Measurements from ENCODE around the gene ANGPTL4. TPM values are rescaled to one million over a fixed set of nuclear protein-coding genes. Genes with fewer than 3 reads are reported as not detected.
"Not testable (repeated sequence)": the region's sequence is repeated elsewhere in the genome, so short reads cannot be mapped to it uniquely, and the experiment has no call there.

ANGPTL4 gene
- polyA plus RNA-seq, 2 donors: 27.2 to 126 TPM

DNA sequence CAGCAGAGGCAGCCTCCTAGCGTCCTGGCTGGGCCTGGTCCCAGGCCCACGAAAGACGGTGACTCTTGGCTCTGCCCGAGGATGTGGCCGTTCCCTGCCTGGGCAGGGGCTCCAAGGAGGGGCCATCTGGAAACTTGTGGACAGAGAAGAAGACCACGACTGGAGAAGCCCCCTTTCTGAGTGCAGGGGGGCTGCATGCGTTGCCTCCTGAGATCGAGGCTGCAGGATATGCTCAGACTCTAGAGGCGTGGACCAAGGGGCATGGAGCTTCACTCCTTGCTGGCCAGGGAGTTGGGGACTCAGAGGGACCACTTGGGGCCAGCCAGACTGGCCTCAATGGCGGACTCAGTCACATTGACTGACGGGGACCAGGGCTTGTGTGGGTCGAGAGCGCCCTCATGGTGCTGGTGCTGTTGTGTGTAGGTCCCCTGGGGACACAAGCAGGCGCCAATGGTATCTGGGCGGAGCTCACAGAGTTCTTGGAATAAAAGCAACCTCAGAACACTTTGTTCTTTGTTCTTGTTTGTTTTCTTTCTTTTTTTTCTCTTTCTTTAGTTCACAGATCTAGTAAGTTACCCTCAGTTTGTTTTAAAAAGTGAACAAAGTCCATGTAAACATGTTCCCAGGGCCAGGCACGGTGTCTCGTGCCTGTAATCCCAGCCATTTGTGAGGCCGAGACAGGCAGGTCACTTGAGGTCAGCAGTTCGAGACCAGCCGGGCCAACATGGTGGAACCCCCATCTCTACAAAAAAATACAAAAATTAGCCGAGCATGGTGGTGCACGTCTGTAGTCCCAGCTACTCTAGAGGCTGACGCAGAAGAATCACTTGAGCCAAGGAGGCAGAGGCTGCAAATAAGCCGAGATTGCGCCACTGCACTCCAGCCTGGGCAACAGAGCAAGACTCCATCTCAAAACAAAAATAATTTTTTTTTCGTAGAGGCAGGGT is 10.2 kb downstream of the ANGPTL4 start:
- Histone ChIP-seq H3K4me1 (ENCODE audit: control insufficient read depth in 2 of 2, insufficient read depth in 2 of 2, low read length in 1 of 2) (no peaks in the 10 kb centered on the region), H3K27me3 (ENCODE audit: control insufficient read depth in 1 of 2, insufficient read depth in 2 of 2, low read length in 2 of 2) (no peaks in the 10 kb centered on the region), H3K9me3 (ENCODE audit: control insufficient read depth in 2 of 2, insufficient read depth in 1 of 2, low read depth in 1 of 2, low read length in 1 of 2) (no peaks in the 10 kb centered on the region), H3K27ac (ENCODE audit: low read depth in 2 of 2, low read length in 1 of 2) (no peak overlapping the region), H3K36me3 (ENCODE audit: control insufficient read depth in 2 of 2, insufficient read depth in 2 of 2, low read length in 1 of 2) (peaks cover 2 to 13% of the 10 kb centered on the region in 2 donors), H3K4me3 (ENCODE audit: low read depth in 1 of 2, low read length in 2 of 2) (no peak overlapping the region)
- WGBS, 2 donors: 75 to 83% methylated on average over 26 of the region's 26 CpGs

DNA sequence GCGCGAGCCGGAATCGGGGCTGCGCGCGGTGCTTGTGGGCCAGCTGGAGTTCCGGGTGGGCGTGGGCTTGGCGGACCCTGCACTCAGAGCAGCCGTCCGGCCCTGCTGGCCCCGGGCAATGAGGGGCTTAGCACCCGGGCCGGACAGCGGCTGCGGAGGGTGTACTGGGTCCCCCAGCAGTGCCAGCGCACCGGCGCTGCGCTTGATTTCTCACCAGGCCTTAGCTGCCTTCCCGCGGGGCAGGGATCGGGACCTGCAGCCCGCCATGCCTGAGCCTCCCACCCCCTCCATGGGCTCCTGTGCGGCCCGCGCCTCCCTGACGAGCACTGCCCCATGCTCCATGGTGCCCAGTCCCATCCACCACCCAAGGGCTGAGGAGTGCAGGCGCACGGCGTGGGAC is 11.8 kb downstream of the ANGPTL4 start:
- H3K4me3 ChIP-seq (ENCODE audit: low read depth in 1 of 2, low read length in 2 of 2); H3K27ac ChIP-seq (ENCODE audit: low read depth in 2 of 2, low read length in 1 of 2); H3K9me3 ChIP-seq (ENCODE audit: control insufficient read depth in 2 of 2, insufficient read depth in 1 of 2, low read depth in 1 of 2, low read length in 1 of 2); H3K4me1 ChIP-seq (ENCODE audit: control insufficient read depth in 2 of 2, insufficient read depth in 2 of 2, low read length in 1 of 2); H3K27me3 ChIP-seq (ENCODE audit: control insufficient read depth in 1 of 2, insufficient read depth in 2 of 2, low read length in 2 of 2): not testable (repeated sequence)
- H3K36me3 ChIP-seq (ENCODE audit: control insufficient read depth in 2 of 2, insufficient read depth in 2 of 2, low read length in 1 of 2): peaks cover 2 to 13% of the 10 kb centered on the region in 2 donors
- 97% methylated on average over 30 to 32 of the region's 32 CpGs for WGBS, 2 donors

DNA sequence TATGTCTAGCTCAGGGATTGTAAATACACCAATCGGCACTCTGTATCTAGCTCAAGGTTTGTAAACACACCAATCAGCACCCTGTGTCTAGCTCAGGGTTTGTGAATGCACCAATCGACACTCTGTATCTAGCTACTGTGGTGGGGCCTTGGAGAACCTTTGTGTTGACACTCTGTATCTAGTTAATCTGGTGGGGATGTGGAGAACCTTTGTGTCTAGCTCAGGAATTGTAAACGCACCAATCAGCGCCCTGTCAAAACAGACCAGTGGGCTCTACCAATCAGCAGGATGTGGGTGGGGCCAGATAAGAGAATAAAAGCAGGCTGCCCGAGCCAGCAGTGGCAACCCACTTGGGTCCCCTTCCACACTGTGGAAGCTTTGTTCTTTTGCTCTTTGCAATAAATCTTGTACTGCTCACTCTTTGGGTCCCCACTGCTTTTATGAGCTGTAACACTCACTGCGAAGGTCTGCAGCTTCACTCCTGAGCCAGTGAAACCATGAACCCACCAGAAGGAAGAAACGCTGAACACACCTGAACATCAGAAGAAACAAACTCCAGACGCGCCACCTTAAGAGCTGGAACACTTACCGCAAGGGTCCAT is 12.5 kb downstream of the ANGPTL4 start:
- H3K27ac ChIP-seq (ENCODE audit: low read depth in 2 of 2, low read length in 1 of 2); H3K4me1 ChIP-seq (ENCODE audit: control insufficient read depth in 2 of 2, insufficient read depth in 2 of 2, low read length in 1 of 2); H3K36me3 ChIP-seq (ENCODE audit: control insufficient read depth in 2 of 2, insufficient read depth in 2 of 2, low read length in 1 of 2); H3K27me3 ChIP-seq (ENCODE audit: control insufficient read depth in 1 of 2, insufficient read depth in 2 of 2, low read length in 2 of 2); H3K4me3 ChIP-seq (ENCODE audit: low read depth in 1 of 2, low read length in 2 of 2); H3K9me3 ChIP-seq (ENCODE audit: control insufficient read depth in 2 of 2, insufficient read depth in 1 of 2, low read depth in 1 of 2, low read length in 1 of 2): not testable (repeated sequence)
- 83 to 93% methylated on average over 9 to 10 of the region's 10 CpGs for WGBS, 2 donors

DNA sequence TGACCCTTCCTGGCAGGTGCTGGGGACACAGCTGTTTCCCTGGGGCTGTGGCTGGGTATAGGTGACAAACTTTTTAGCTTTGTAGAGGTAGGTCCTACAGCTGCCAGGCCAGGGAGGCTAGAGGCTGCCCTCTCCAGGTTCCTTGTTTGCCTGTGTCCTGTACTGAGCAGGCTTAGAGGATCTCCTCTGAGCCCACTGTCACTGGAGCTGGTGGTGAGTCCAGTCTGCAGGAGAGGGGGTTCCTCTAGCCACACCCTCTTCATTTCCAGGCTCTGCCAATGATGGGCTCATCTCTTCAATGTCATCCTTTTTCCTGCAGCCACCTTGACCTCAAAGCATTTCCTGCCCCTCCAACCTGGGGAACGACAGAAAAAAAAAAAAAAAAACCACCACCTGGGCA is 13.6 kb downstream of the ANGPTL4 start:
- WGBS, 2 donors: 59 to 62% methylated on average over 1 of the region's 1 CpG
- H3K27ac ChIP-seq (ENCODE audit: low read depth in 2 of 2, low read length in 1 of 2): no peak overlapping the region
- H3K4me1 ChIP-seq (ENCODE audit: control insufficient read depth in 2 of 2, insufficient read depth in 2 of 2, low read length in 1 of 2): no peaks in the 10 kb centered on the region
- no peak overlapping the region for H3K4me3 ChIP-seq (ENCODE audit: low read depth in 1 of 2, low read length in 2 of 2)
- no peaks in the 10 kb centered on the region for H3K9me3 ChIP-seq (ENCODE audit: control insufficient read depth in 2 of 2, insufficient read depth in 1 of 2, low read depth in 1 of 2, low read length in 1 of 2)
- no peaks in the 10 kb centered on the region for H3K27me3 ChIP-seq (ENCODE audit: control insufficient read depth in 1 of 2, insufficient read depth in 2 of 2, low read length in 2 of 2)
- H3K36me3 ChIP-seq (ENCODE audit: control insufficient read depth in 2 of 2, insufficient read depth in 2 of 2, low read length in 1 of 2): peaks cover 6 to 7% of the 10 kb centered on the region in 2 donors

DNA sequence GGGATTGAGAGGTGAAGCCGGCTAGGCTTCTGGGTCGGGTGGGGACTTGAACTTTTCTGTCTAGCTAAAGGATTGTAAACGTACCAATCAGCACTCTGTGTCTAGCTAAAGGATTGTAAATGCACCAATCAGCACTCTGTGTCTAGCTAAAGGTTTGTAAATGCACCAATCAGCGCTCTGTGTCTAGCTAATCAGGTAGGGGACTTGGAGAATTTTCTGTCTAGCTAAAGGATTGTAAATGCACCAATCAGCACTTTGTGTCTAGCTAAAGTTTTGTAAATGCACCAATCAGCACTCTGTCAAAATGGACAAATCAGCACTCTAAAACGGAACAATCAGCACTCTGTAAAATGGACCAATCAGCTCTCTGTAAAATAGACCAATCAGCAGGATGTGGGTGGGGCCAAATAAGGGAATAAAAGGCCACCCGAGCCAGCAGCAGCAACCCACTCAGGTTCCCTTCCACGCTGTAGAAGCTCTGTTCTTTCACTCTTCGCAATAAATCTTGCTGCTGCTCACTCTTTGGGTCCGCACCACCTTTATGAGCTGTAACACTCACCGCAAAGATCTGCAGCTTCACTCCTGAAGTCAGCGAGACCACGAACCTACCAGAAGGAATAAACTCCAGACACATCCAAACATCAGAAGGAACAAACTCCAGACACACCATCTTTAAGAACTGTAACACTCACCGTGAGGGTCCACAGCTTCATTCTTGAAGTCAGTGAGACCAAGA is 15.4 kb downstream of the ANGPTL4 start:
- H3K36me3 ChIP-seq (ENCODE audit: control insufficient read depth in 2 of 2, insufficient read depth in 2 of 2, low read length in 1 of 2); H3K27ac ChIP-seq (ENCODE audit: low read depth in 2 of 2, low read length in 1 of 2); H3K4me1 ChIP-seq (ENCODE audit: control insufficient read depth in 2 of 2, insufficient read depth in 2 of 2, low read length in 1 of 2); H3K27me3 ChIP-seq (ENCODE audit: control insufficient read depth in 1 of 2, insufficient read depth in 2 of 2, low read length in 2 of 2); H3K9me3 ChIP-seq (ENCODE audit: control insufficient read depth in 2 of 2, insufficient read depth in 1 of 2, low read depth in 1 of 2, low read length in 1 of 2); H3K4me3 ChIP-seq (ENCODE audit: low read depth in 1 of 2, low read length in 2 of 2): not testable (repeated sequence)
- 95 to 97% methylated on average over 13 of the region's 13 CpGs for WGBS, 2 donors

DNA sequence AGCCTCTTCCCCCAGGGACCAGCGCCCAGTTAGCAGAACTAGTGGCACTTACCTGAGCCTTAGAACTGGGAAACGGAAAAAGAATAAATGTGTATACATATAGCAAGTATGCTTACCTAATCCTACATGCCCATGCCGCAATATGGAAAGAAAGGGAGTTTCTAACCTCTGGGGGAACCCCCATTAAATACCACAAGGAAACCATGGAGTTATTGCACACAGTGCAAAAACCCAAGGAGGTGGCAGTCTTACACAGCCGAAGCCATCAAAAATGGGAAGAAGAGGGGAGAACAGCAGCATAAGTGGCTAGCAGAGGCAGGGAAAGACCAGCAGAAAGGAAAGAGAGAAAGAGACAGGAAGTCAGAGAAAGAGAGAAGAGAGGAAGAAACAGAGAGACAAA is 20.6 kb downstream of the ANGPTL4 start:
- not testable (repeated sequence) for H3K9me3 ChIP-seq (ENCODE audit: control insufficient read depth in 2 of 2, insufficient read depth in 1 of 2, low read depth in 1 of 2, low read length in 1 of 2); H3K4me3 ChIP-seq (ENCODE audit: low read depth in 1 of 2, low read length in 2 of 2); H3K4me1 ChIP-seq (ENCODE audit: control insufficient read depth in 2 of 2, insufficient read depth in 2 of 2, low read length in 1 of 2); H3K27me3 ChIP-seq (ENCODE audit: control insufficient read depth in 1 of 2, insufficient read depth in 2 of 2, low read length in 2 of 2); H3K36me3 ChIP-seq (ENCODE audit: control insufficient read depth in 2 of 2, insufficient read depth in 2 of 2, low read length in 1 of 2)
- WGBS, 2 donors: 52 to 67% methylated on average over 4 of the region's 4 CpGs
- H3K27ac ChIP-seq (ENCODE audit: low read depth in 2 of 2, low read length in 1 of 2): peak overlapping the region in 1 of 2 donors; percentile 13

DNA sequence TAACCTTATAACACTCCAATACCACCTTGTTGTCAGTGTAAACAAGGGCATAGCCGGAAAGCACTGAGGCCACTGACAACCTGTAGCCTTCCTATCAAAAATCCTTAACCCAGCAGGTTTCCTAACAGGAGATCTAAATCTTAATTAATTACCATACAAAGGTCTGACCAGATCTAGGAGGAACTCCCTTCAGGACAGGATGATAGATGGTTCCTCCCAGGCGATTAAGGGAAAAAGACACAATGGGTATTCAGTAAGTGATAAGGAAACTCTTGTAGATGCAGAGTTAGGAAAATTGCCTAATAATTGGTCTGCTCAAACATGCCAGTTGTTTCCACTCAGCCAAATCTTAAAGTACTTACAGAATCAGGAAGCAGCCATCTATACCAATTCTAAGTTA is 21.1 kb downstream of the ANGPTL4 start:
- not testable (repeated sequence) for H3K4me1 ChIP-seq (ENCODE audit: control insufficient read depth in 2 of 2, insufficient read depth in 2 of 2, low read length in 1 of 2); H3K4me3 ChIP-seq (ENCODE audit: low read depth in 1 of 2, low read length in 2 of 2); H3K36me3 ChIP-seq (ENCODE audit: control insufficient read depth in 2 of 2, insufficient read depth in 2 of 2, low read length in 1 of 2); H3K9me3 ChIP-seq (ENCODE audit: control insufficient read depth in 2 of 2, insufficient read depth in 1 of 2, low read depth in 1 of 2, low read length in 1 of 2); H3K27me3 ChIP-seq (ENCODE audit: control insufficient read depth in 1 of 2, insufficient read depth in 2 of 2, low read length in 2 of 2)
- H3K27ac ChIP-seq (ENCODE audit: low read depth in 2 of 2, low read length in 1 of 2): peak overlapping the region in 1 of 2 donors; percentile 39
- WGBS, 2 donors: 47 to 48% methylated on average over 2 of the region's 2 CpGs

DNA sequence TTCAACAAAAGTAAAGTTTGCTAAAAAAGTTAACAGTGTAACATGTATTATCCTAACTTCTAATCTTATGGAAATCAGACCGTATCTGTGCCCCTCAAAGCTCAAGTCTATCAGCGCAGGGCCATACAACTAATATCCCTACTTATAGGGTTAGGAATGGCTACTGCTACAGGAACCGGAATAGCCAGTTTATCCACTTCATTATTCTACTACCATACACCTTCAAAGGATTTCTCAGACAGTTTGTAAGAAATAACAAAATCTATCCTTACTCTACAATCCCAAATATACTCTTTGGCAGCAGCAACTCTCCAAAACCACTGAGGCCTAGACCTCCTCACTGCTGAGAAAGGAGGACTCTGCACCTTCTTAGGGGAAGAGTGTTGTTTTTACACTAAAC is 21.6 kb downstream of the ANGPTL4 start:
- H3K4me3 ChIP-seq (ENCODE audit: low read depth in 1 of 2, low read length in 2 of 2); H3K27me3 ChIP-seq (ENCODE audit: control insufficient read depth in 1 of 2, insufficient read depth in 2 of 2, low read length in 2 of 2); H3K9me3 ChIP-seq (ENCODE audit: control insufficient read depth in 2 of 2, insufficient read depth in 1 of 2, low read depth in 1 of 2, low read length in 1 of 2); H3K36me3 ChIP-seq (ENCODE audit: control insufficient read depth in 2 of 2, insufficient read depth in 2 of 2, low read length in 1 of 2); H3K4me1 ChIP-seq (ENCODE audit: control insufficient read depth in 2 of 2, insufficient read depth in 2 of 2, low read length in 1 of 2): not testable (repeated sequence)
- H3K27ac ChIP-seq (ENCODE audit: low read depth in 2 of 2, low read length in 1 of 2): peak overlapping the region; percentile 86 to 90
- WGBS, 2 donors: 44 to 56% methylated on average over 3 of the region's 3 CpGs

DNA sequence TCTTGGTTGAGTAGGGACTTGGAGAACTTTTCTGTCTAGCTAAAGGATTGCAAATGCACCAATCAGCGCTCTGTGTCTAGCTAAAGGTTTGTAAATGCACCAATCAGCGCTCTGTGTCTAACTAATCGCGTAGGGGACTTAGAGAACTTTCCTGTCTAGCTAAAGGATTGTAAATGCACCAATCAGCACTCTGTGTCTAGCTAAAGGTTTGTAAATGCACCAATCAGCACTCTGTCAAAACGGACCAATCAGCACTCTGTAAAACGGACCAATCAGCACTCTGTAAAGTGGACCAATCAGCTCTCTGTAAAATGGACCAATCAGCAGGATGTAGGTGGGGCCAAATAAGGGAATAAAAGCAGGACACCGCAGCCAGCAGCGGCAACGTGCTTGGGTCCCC is 22.5 kb downstream of the ANGPTL4 start:
- 84 to 87% methylated on average over 9 of the region's 9 CpGs for WGBS, 2 donors
- H3K4me1 ChIP-seq (ENCODE audit: control insufficient read depth in 2 of 2, insufficient read depth in 2 of 2, low read length in 1 of 2); H3K27me3 ChIP-seq (ENCODE audit: control insufficient read depth in 1 of 2, insufficient read depth in 2 of 2, low read length in 2 of 2); H3K9me3 ChIP-seq (ENCODE audit: control insufficient read depth in 2 of 2, insufficient read depth in 1 of 2, low read depth in 1 of 2, low read length in 1 of 2); H3K36me3 ChIP-seq (ENCODE audit: control insufficient read depth in 2 of 2, insufficient read depth in 2 of 2, low read length in 1 of 2); H3K4me3 ChIP-seq (ENCODE audit: low read depth in 1 of 2, low read length in 2 of 2): not testable (repeated sequence)
- H3K27ac ChIP-seq (ENCODE audit: low read depth in 2 of 2, low read length in 1 of 2): peak overlapping the region; percentile 86 to 90
